HK-2 (cell line): ENCODE measurements around the gene OR4F16.
"Not testable (repeated sequence)": the region's sequence is repeated elsewhere in the genome, so short reads cannot be mapped to it uniquely, and the experiment has no call there.

Experiments used
- DNase-seq: peaks from one replicate; pipeline ENCODE4 v3.0.0-alpha.2; 2018; ENCODE audit not compliant: unreplicated experiment

Gene OR4F16

GRCh38 chr1:686554-686953, at the start of gene OR4F16:
OR4F16 (minus strand) TSS chr1:686654; CDS start chr1:686654, 0 bp downstream.
- DNase-seq, result not testable (repeated sequence)

- DNase-seq, result not testable (repeated sequence)
Measured at GRCh38 chr1:733649-734048, 47.2 kb upstream of the OR4F16 start.

GRCh38 chr1:727040-727439, 40.6 kb upstream of the OR4F16 start:
- DNase-seq, result not testable (repeated sequence)
